SK-N-SH (cell line): ENCODE measurements around the gene IDH1. TPM values are rescaled to one million over a fixed set of nuclear protein-coding genes. Genes with fewer than 3 reads are reported as not detected.

Experiments used
- CTCF ChIA-PET: fragments of 300-600, 350-600 bp; formaldehyde crosslinking; extraction: SDS; loops from one replicate; lab custom pipeline; 2021; lab: Yijun Ruan, JAX
- POLR2A ChIA-PET: fragments of 350-600 bp; sonication (Branson Sonifier 250); formaldehyde crosslinking; extraction: SDS; loops from one replicate; lab custom pipeline; 2020; ENCODE audit warnings: antibody characterized with exemption, inconsistent platforms; lab: Yijun Ruan, JAX
- DNase-seq: peaks from one replicate; pipeline ENCODE4 v3.0.0; 2012
- H2AFZ ChIP-seq: fragments of 200-600 bp; sonication (generic); 2 replicates; pipeline ENCODE4 v1.8.1; 2016; ENCODE audit warnings: antibody characterized with exemption, mild to moderate bottlenecking, low read depth
- H3F3A ChIP-seq: fragments of 200-600 bp; sonication (generic); replicated peaks from 2 replicates; pipeline ENCODE3; 2016; ENCODE audit warnings: antibody characterized with exemption, mild to moderate bottlenecking; ENCODE audit not compliant: insufficient read depth
- H3K27ac ChIP-seq, 2 experiments: fragments of 200-500 bp in 1 of 2; fragments of 200-600 bp in 1 of 2; sonication (Bioruptor generic) in 1 of 2; sonication (generic), shearing (Covaris generic) in 1 of 2; 2 replicates each; pipeline versions ENCODE4 v1.5.1 to v1.6.1; 2014 to 2016; ENCODE audit warnings: low read depth in 2 of 2, inconsistent platforms in 1 of 2, low read length in 1 of 2, mild to moderate bottlenecking in 1 of 2, mixed read lengths in 1 of 2
- H3K27me3 ChIP-seq: fragments of 200-600 bp; sonication (generic), shearing (Covaris generic); 2 replicates; pipeline ENCODE4 v1.6.1; 2016; ENCODE audit warnings: mixed run types; ENCODE audit not compliant: insufficient read depth
- H3K36me3 ChIP-seq, 2 experiments: fragments of 200-500 bp in 1 of 2; fragments of 200-600 bp in 1 of 2; sonication (Bioruptor generic) in 1 of 2; sonication (generic) in 1 of 2; replicated peaks in 1 of 2; 2 replicates each; pipeline versions ENCODE3 to v1.5.1; 2014 to 2016; ENCODE audit warnings: low read length in 1 of 2, mild to moderate bottlenecking in 1 of 2; ENCODE audit not compliant: insufficient read depth in 2 of 2, control insufficient read depth in 1 of 2
- H3K4me1 ChIP-seq, 2 experiments: fragments of 200-500 bp in 1 of 2; fragments of 200-600 bp in 1 of 2; sonication (Bioruptor generic) in 1 of 2; sonication (generic), shearing (Covaris generic) in 1 of 2; 2 replicates each; pipeline versions ENCODE4 v1.5.1 to v1.6.1; 2014 to 2016; ENCODE audit warnings: low read depth in 1 of 2, low read length in 1 of 2, mixed run types in 1 of 2; ENCODE audit not compliant: insufficient read depth in 2 of 2, control insufficient read depth in 1 of 2
- H3K4me2 ChIP-seq: fragments of 200-600 bp; sonication (generic), shearing (Covaris generic); 2 replicates; pipeline ENCODE4 v1.6.1; 2017; ENCODE audit warnings: mixed run types
- H3K4me3 ChIP-seq, 2 experiments: fragments of 200-500 bp in 1 of 2; fragments of 200-600 bp in 1 of 2; sonication (Bioruptor generic) in 1 of 2; sonication (generic), shearing (Covaris generic) in 1 of 2; 2 replicates each; pipeline versions ENCODE4 v1.5.1 to v1.8.1; 2014 to 2016; ENCODE audit warnings: low read depth in 2 of 2, inconsistent platforms in 1 of 2, low read length in 1 of 2, mild to moderate bottlenecking in 1 of 2, mixed read lengths in 1 of 2, moderate library complexity in 1 of 2
- H3K79me2 ChIP-seq: fragments of 200-600 bp; sonication (generic); 2 replicates; pipeline ENCODE4 v1.8.1; 2017; ENCODE audit warnings: mild to moderate bottlenecking; ENCODE audit not compliant: insufficient read depth
- H3K9ac ChIP-seq: fragments of 200-600 bp; sonication (generic); 2 replicates; pipeline ENCODE4 v1.6.1; 2017; ENCODE audit warnings: mixed run types
- H3K9me2 ChIP-seq: fragments of 200-600 bp; sonication (generic); 2 replicates; pipeline ENCODE4 v1.6.1; 2017; ENCODE audit warnings: mixed run types
- H3K9me3 ChIP-seq: fragments of 200-600 bp; sonication (generic); 2 replicates; pipeline ENCODE4 v1.6.1; 2017; ENCODE audit warnings: mixed run types, mild to moderate bottlenecking, moderate library complexity
- H4K20me1 ChIP-seq: fragments of 200-600 bp; sonication (generic); 2 replicates; pipeline ENCODE4 v1.6.1; 2017; ENCODE audit warnings: mild to moderate bottlenecking, mixed run types; ENCODE audit not compliant: insufficient read depth
- EP300 ChIP-seq, 2 experiments: IDR thresholded peaks; 2 replicates each; pipeline versions ENCODE4 v1.4.0 to v1.6.1; 2012; ENCODE audit warnings: borderline replicate concordance in 1 of 2, low read depth in 1 of 2, low read length in 1 of 2
- FOXM1 ChIP-seq: IDR thresholded peaks from 2 replicates; pipeline ENCODE4 v1.4.0; 2012; ENCODE audit warnings: low read depth, mild to moderate bottlenecking
- RCOR1 ChIP-seq: fragments of 150-350 bp; IDR thresholded peaks from 2 replicates; pipeline ENCODE4 v1.6.1; 2017; ENCODE audit warnings: antibody characterized with exemption, low read length
- RFX5 ChIP-seq: IDR thresholded peaks from 2 replicates; pipeline ENCODE4 v1.6.1; 2012; ENCODE audit warnings: mild to moderate bottlenecking, improper control_type of control experiment, low read length
- SIN3A ChIP-seq: IDR thresholded peaks from 2 replicates; pipeline ENCODE4 v1.6.1; 2012; ENCODE audit warnings: low read depth, mild to moderate bottlenecking, low read length, moderate library complexity, borderline replicate concordance
- WGBS: methylation state at CpG from one replicate; pipeline ENCODE4 v1.1.6; 2017; ENCODE audit warnings: low lambda C conversion rate; 5-methylcytosine and 5-hydroxymethylcytosine counted together
- polyA plus RNA-seq, 3 experiments: library from polyadenylated mRNA; depleted of rRNA; stranded (reverse); fragments of >200 nt; gene quantifications; 2 replicates each; pipeline ENCODE4 v1.2.3, GENCODE V29; 2012
- TF ChIP-seq, protein P1 (sequence below): fragments of 150-350 bp; IDR thresholded peaks from 2 replicates; pipeline ENCODE4 v1.6.1; 2017; ENCODE audit warnings: antibody characterized with exemption, low read length, low read depth, borderline replicate concordance
- TF ChIP-seq, protein P2 (sequence below): IDR thresholded peaks from 2 replicates; pipeline ENCODE4 v1.4.0; 2012; ENCODE audit warnings: low read depth, borderline replicate concordance

Gene IDH1
- polyA plus RNA-seq, 1 of the 3 experiments (the other 2 are of a cell fraction), result 43.4 TPM

DNA sequence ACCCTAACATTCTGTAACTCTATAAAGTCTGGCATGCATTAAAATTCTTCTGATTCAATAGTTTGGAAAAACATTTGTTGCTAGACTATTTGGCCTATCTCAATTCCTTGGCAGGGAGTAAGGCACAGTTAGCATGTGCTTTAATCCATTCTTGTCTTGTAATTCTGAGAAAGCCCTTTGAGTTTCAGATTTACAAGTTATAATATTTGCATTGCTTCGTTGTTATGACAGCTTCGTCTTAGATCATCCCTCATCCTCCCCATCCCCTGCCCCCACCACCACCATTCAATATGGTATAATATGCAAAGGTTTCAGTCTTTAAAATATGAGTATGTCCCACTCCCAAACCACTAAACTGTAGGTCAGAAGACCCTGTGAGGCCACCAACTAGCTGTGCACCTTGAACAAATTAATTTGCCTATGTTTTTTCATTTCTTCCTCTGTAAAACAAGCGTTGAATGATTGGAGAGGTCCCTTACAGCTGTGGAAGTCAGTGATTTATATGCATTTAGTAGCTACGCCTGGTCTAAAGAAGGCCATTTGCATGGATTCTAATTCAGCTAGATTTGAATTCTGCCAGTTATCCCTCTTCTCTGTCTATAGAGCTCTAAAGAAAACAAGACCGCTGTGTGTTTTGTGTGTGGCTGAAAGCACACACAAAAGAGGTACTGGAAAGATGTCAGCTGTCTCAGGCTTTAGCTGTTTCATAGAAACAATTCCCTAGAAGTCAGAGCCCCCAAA lies 65.6 kb downstream of the IDH1 start:
- Histone ChIP-seq H3K9me3 (no peaks in the 10 kb centered on the region), H2AFZ (no peak overlapping the region), H3K9ac (no peak overlapping the region), H3K4me2 (no peak overlapping the region), H3K4me1 (no peaks in the 10 kb centered on the region; a peak in 1 of 4 replicates), H3K27me3 (no peaks in the 10 kb centered on the region), H3K79me2 (no peaks in the 10 kb centered on the region), H3K9me2 (no peaks in the 10 kb centered on the region), H3K27ac (no peak overlapping the region), H3K4me3 (no peak overlapping the region), H3K36me3 (no peaks in the 10 kb centered on the region), H4K20me1 (no peaks in the 10 kb centered on the region), H3F3A (no peaks in the 10 kb centered on the region)
- ChIA-PET POLR2A (interaction anchor here (0.6 kb wide), 1 partner anchor 52 kb away, joined by 6 read pairs; no protein-coding TSS in a partner anchor), CTCF (interaction anchor here (0.8 kb wide), 1 partner anchor 14 kb away, joined by 4 read pairs; no protein-coding TSS in a partner anchor)
- no peak for TF ChIP-seq SIN3A
- no peak for DNase-seq
- WGBS, result 74% methylated on average over 5 of the region's 5 CpGs

DNA sequence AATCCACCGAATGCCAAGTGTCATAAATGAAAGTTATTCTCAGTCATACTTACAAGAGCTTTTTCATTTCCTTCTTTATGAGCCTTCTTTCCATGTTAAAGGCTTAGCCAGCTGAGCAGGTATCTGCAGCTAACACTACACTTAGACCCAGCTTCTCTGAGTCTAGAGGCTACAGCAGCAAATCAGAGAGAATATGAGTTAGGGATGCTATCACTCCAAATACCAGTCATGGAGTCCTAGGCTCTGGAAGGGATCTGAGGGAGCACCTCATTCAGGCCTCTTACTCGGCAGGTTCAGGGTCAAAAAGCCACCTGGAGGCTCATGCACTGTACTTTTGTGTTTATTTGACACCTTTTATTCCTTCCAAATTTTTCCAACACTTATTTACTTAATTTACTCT lies 68.0 kb downstream of the IDH1 start:
- H3K27ac ChIP-seq, result no peak overlapping the region
- H3K4me1 ChIP-seq, result no peaks in the 10 kb centered on the region; a peak in 1 of 4 replicates
- WGBS, result 70% methylated on average over 2 of the region's 2 CpGs
- H3K36me3 ChIP-seq, result no peaks in the 10 kb centered on the region
- CTCF ChIA-PET, result interaction anchor here (1.8 to 1.9 kb wide), 2 partner anchors 11 to 67 kb away, joined by 4 to 12 read pairs; no protein-coding TSS in a partner anchor
- H4K20me1 ChIP-seq, result no peaks in the 10 kb centered on the region
- no peaks in the 10 kb centered on the region for H3K9me3 ChIP-seq
- H3K27me3 ChIP-seq, result no peaks in the 10 kb centered on the region
- H2AFZ ChIP-seq, result no peak overlapping the region
- H3K9ac ChIP-seq, result no peak overlapping the region
- H3K79me2 ChIP-seq, result no peaks in the 10 kb centered on the region
- POLR2A ChIA-PET, result no interaction called here
- no peaks in the 10 kb centered on the region for H3F3A ChIP-seq
- TF ChIP-seq SIN3A, result no peak
- TF ChIP-seq, protein P1, sequence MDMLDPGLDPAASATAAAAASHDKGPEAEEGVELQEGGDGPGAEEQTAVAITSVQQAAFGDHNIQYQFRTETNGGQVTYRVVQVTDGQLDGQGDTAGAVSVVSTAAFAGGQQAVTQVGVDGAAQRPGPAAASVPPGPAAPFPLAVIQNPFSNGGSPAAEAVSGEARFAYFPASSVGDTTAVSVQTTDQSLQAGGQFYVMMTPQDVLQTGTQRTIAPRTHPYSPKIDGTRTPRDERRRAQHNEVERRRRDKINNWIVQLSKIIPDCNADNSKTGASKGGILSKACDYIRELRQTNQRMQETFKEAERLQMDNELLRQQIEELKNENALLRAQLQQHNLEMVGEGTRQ, result no peak
- TF ChIP-seq, protein P2, sequence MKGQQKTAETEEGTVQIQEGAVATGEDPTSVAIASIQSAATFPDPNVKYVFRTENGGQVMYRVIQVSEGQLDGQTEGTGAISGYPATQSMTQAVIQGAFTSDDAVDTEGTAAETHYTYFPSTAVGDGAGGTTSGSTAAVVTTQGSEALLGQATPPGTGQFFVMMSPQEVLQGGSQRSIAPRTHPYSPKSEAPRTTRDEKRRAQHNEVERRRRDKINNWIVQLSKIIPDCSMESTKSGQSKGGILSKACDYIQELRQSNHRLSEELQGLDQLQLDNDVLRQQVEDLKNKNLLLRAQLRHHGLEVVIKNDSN, result no peak
- no peak for TF ChIP-seq EP300 (IDR thresholded peaks at IDR 0.05; ENCODE audit: borderline replicate concordance in 1 of 2, low read depth in 1 of 2, low read length in 1 of 2)
- no peak overlapping the region for H3K4me2 ChIP-seq
- H3K9me2 ChIP-seq, result no peaks in the 10 kb centered on the region
- no peak for DNase-seq
- no peak overlapping the region for H3K4me3 ChIP-seq

DNA sequence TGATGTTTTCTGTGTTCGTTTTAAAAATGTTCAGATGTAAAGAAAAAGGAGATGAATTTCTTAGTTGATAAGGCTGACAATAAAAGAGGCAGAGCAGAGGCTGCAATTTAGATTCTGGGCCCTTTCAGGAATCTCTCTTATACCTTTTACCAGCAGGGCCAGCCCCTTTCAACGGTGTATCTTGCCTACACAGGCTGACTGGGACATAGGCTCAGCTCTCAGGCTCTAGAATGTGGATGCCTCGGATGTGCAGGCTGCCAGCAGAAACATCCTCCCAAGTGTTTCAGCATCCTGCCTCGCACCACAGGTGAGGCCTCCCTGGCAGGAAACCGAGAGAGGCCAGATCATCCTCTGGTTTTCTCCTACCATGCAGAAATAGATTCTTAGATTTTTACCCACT lies 68.4 kb downstream of the IDH1 start:
- no peaks in the 10 kb centered on the region; a peak in 1 of 4 replicates for H3K4me1 ChIP-seq
- no peak overlapping the region for H3K27ac ChIP-seq
- H3K27me3 ChIP-seq, result no peaks in the 10 kb centered on the region
- H3K36me3 ChIP-seq, result no peaks in the 10 kb centered on the region
- no peaks in the 10 kb centered on the region for H3F3A ChIP-seq
- no peak overlapping the region for H3K4me3 ChIP-seq
- H4K20me1 ChIP-seq, result no peaks in the 10 kb centered on the region
- H3K9me2 ChIP-seq, result no peaks in the 10 kb centered on the region
- no peaks in the 10 kb centered on the region for H3K9me3 ChIP-seq
- no peaks in the 10 kb centered on the region for H3K79me2 ChIP-seq
- no peak overlapping the region for H3K4me2 ChIP-seq
- ChIA-PET POLR2A (no interaction called here), CTCF (interaction anchor here (1.8 to 1.9 kb wide), 2 partner anchors 11 to 68 kb away, joined by 4 to 12 read pairs; no protein-coding TSS in a partner anchor)
- H3K9ac ChIP-seq, result no peak overlapping the region
- WGBS, result 59% methylated on average over 5 of the region's 5 CpGs
- no peak for TF ChIP-seq FOXM1
- no peak for TF ChIP-seq RCOR1
- TF ChIP-seq RFX5, result no peak
- DNase-seq, result no peak
- no peak overlapping the region for H2AFZ ChIP-seq

Other genes with a start within 250 kb of the IDH1 start
- 1.9 and 2.1 TPM in 2 replicates for gene PLEKHM3, start 229.5 kb downstream of the IDH1 start, polyA plus RNA-seq (2012; rRNA removed)
- gene CRYGD, start 130.5 kb downstream of the IDH1 start, polyA plus RNA-seq (2012; rRNA removed), result not detected in 2 replicates
- 0.21 and 0.31 TPM in 2 replicates for gene CRYGC, start 125.2 kb downstream of the IDH1 start, polyA plus RNA-seq (2012; rRNA removed)
- not detected in 2 replicates for gene CRYGB, start 108.9 kb downstream of the IDH1 start, polyA plus RNA-seq (2012; rRNA removed)
- not detected in 2 replicates for gene CRYGA, start 91.5 kb downstream of the IDH1 start, polyA plus RNA-seq (2012; rRNA removed)
- gene C2orf80, start 65.0 kb downstream of the IDH1 start, polyA plus RNA-seq (2012; rRNA removed), result not detected in 2 replicates
- 7.0 and 10.2 TPM in 2 replicates for gene PIKFYVE, start 11.2 kb upstream of the IDH1 start, polyA plus RNA-seq (2012; rRNA removed)
- 4.0 and 5.3 TPM in 2 replicates for gene PTH2R, start 151.7 kb upstream of the IDH1 start, polyA plus RNA-seq (2012; rRNA removed)